CD4-positive, alpha-beta T cell treated with Interleukin-6 for 4 hours (primary cell): ENCODE results near the gene MAN2B2.
"Not testable (repeated sequence)": the region's sequence is repeated elsewhere in the genome, so short reads cannot be mapped to it uniquely, and the experiment has no call there.

ENCODE experiments used
- DNase-seq: peaks from one replicate; pipeline ENCODE4 v3.0.0-alpha.2; 2020; ENCODE audit warnings: mixed read lengths

MAN2B2 gene

GRCh38 chr4:6618386-6619115, 43.6 kb downstream of the MAN2B2 start:
- DNase-seq: no peak

- no peak for DNase-seq
Measured at GRCh38 chr4:6619116-6619465, 44.1 kb downstream of the MAN2B2 start.

GRCh38 chr4:6619466-6620255, 44.7 kb downstream of the MAN2B2 start:
- DNase-seq: no peak

GRCh38 chr4:6620296-6620695, 45.3 kb downstream of the MAN2B2 start:
- no peak for DNase-seq

GRCh38 chr4:6620891-6621555, 46.0 kb downstream of the MAN2B2 start:
- no peak for DNase-seq

- DNase-seq: no peak
Measured at GRCh38 chr4:6621556-6621927, 46.6 kb downstream of the MAN2B2 start.

- no peak for DNase-seq
Measured at GRCh38 chr4:6622744-6623143, 47.8 kb downstream of the MAN2B2 start.

- DNase-seq: no peak
Measured at GRCh38 chr4:6625256-6625655, 50.3 kb downstream of the MAN2B2 start.

- DNase-seq: no peak
Measured at GRCh38 chr4:6626066-6626465, 51.1 kb downstream of the MAN2B2 start.

- no peak for DNase-seq
Measured at GRCh38 chr4:6627832-6628231, 52.8 kb downstream of the MAN2B2 start.

- DNase-seq: not testable (repeated sequence)
Measured at GRCh38 chr4:6628484-6628883, 53.5 kb downstream of the MAN2B2 start.

- DNase-seq: no peak
Measured at GRCh38 chr4:6632125-6632524, 57.1 kb downstream of the MAN2B2 start.

- DNase-seq: no peak
Measured at GRCh38 chr4:6633091-6633906, 58.3 kb downstream of the MAN2B2 start.

- DNase-seq: no peak
Measured at GRCh38 chr4:6634746-6635145, 59.8 kb downstream of the MAN2B2 start.

- DNase-seq: no peak
Measured at GRCh38 chr4:6639137-6639680, 64.2 kb downstream of the MAN2B2 start.

GRCh38 chr4:6640292-6641163, 65.5 kb downstream of the MAN2B2 start, which contains the start of gene MRFAP1:
TSS of gene MRFAP1 (plus strand) at chr4:6640685. CDS start at chr4:6640863, 178 bp downstream.
- peak; percentile 94 for DNase-seq

- peak; percentile 64 for DNase-seq
Measured at GRCh38 chr4:6641164-6641970, 66.4 kb downstream of the MAN2B2 start.

- DNase-seq: no peak
Measured at GRCh38 chr4:6641971-6642320, 67.0 kb downstream of the MAN2B2 start.

- no peak for DNase-seq
Measured at GRCh38 chr4:6643141-6643847, 68.3 kb downstream of the MAN2B2 start.
